Measurements from ENCODE around the gene MAD2L2. TPM values are rescaled to one million over a fixed set of nuclear protein-coding genes. Genes with fewer than 3 reads are reported as not detected.
"Not testable (repeated sequence)": the region's sequence is repeated elsewhere in the genome, so short reads cannot be mapped to it uniquely, and the experiment has no call there.

Gene MAD2L2
- total RNA-seq, 1 donor from 2014 or later = 49.5 TPM

GRCh38 chr1:11653861-11654136 is 27.1 kb downstream of the MAD2L2 start:
- no peak for DNase-seq (ENCODE audit: low read depth, low spot score)

- no peak for DNase-seq (ENCODE audit: low read depth, low spot score)
These were observed 27.7 kb downstream of the MAD2L2 start for GRCh38 chr1:11653101-11653860.

GRCh38 chr1:11652203-11652780 is 28.7 kb downstream of the MAD2L2 start:
- no peak for DNase-seq (ENCODE audit: low read depth, low spot score)

GRCh38 chr1:11651017-11651416 is 29.9 kb downstream of the MAD2L2 start:
- no peak for DNase-seq (ENCODE audit: low read depth, low spot score)

GRCh38 chr1:11650331-11650991 is 30.5 kb downstream of the MAD2L2 start:
- DNase-seq (ENCODE audit: low read depth, low spot score) = peak; percentile 53

- no peak for DNase-seq (ENCODE audit: low read depth, low spot score)
These were observed 31.2 kb downstream of the MAD2L2 start for GRCh38 chr1:11649624-11650330.

GRCh38 chr1:11649237-11649623 is 31.7 kb downstream of the MAD2L2 start:
- DNase-seq (ENCODE audit: low read depth, low spot score) = no peak

- DNase-seq (ENCODE audit: low read depth, low spot score) = no peak
These were observed 32.2 kb downstream of the MAD2L2 start for GRCh38 chr1:11648732-11649158.

GRCh38 chr1:11648039-11648438 is 32.9 kb downstream of the MAD2L2 start:
- no peak for DNase-seq (ENCODE audit: low read depth, low spot score)

- no peak for DNase-seq (ENCODE audit: low read depth, low spot score)
These were observed 33.6 kb downstream of the MAD2L2 start for GRCh38 chr1:11647333-11647732.

- no peak for DNase-seq (ENCODE audit: low read depth, low spot score)
These were observed 34.6 kb downstream of the MAD2L2 start for GRCh38 chr1:11646317-11646716.

- peak; percentile 40 for DNase-seq (ENCODE audit: low read depth, low spot score)
These were observed 35.2 kb downstream of the MAD2L2 start for GRCh38 chr1:11645670-11646265.

- DNase-seq (ENCODE audit: low read depth, low spot score) = no peak
These were observed 35.7 kb downstream of the MAD2L2 start for GRCh38 chr1:11645270-11645669.

GRCh38 chr1:11643782-11644181 is 37.2 kb downstream of the MAD2L2 start:
- no peak for DNase-seq (ENCODE audit: low read depth, low spot score)

GRCh38 chr1:11642418-11643017 is 38.4 kb downstream of the MAD2L2 start:
- not testable (repeated sequence) for DNase-seq (ENCODE audit: low read depth, low spot score)

GRCh38 chr1:11641776-11642305 is 39.1 kb downstream of the MAD2L2 start:
- DNase-seq (ENCODE audit: low read depth, low spot score) = no peak

GRCh38 chr1:11640944-11641343 is 40.0 kb downstream of the MAD2L2 start:
- DNase-seq (ENCODE audit: low read depth, low spot score) = no peak

GRCh38 chr1:11640101-11640500 is 40.8 kb downstream of the MAD2L2 start:
- no peak for DNase-seq (ENCODE audit: low read depth, low spot score)

GRCh38 chr1:11639372-11639771 is 41.6 kb downstream of the MAD2L2 start:
- no peak for DNase-seq (ENCODE audit: low read depth, low spot score)

- no peak for DNase-seq (ENCODE audit: low read depth, low spot score)
These were observed 42.8 kb downstream of the MAD2L2 start for GRCh38 chr1:11638121-11638520.
